ENCODE measurements around the gene DDX43. TPM values are rescaled to one million over a fixed set of nuclear protein-coding genes. Genes with fewer than 3 reads are reported as not detected.

The DDX43 gene
- total and polyA plus RNA-seq, 2 experiments from 2014 or later = 0.07 TPM; not detected in 1

DNA sequence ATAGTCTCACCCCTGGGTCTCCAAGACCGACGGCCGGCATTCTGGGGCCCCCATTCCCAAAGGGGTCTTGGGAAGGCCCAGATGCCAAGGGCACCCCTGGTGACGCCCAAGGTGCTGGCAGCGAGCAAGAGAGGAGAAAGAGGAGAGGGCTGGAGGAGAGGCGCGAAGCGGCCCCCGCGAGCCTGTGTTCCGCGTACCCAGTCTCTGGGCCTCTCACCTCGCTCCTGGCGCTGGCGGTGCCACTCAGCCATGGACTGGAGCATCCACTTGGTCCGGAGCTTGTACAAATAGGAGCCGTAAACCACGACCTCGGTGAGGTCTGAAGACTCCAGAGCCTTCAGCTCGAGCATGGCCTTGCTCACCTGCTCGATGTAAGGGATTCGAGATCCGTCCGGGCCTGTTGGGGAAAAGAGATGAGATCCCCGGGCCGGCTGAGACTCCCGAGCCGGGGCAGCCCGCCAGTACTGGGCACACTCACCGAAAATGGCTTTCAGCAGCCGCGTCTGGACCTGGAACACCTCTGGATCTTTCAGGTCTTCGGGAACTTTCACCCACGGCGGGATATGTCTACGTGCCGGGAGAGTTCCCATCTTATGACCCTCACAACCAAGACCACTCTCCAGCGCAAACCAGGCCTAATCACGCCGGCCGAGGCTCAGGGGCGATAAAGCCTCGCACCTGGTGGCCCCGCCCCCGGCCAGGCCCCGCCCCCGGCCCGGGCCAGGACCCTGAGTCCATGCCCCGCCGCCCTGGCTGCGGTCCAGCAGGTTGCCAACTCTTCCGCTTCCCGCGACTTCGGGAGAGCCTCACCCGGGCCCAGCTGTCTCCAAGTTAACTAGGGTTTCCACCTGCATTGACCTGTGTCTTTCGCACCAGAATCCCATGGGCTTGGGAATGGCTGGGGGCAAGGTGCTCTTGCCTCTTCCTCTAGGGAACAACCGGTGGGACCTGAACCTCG is 40.7 kb upstream of the DDX43 start, which contains the start of gene DPPA5:
Gene DPPA5 (minus strand): TSS at position 641 of the 958 bp plus-strand sequence. CDS start 51 bp downstream, at position 590.
- WGBS (ENCODE audit: low lambda C conversion rate, missing lambda C conversion rate) = 99% methylated on average over 44 of the region's 59 CpGs
- no peak within 1 kb of the TSS for H2AFZ ChIP-seq
- H4K20me1 ChIP-seq (ENCODE audit: insufficient read depth, poor library complexity, severe bottlenecking) = no peaks in the 10 kb centered on the region
- H3K4me2 ChIP-seq = no peak within 1 kb of the TSS
- H3K27me3 ChIP-seq = peaks cover 13% of the 10 kb centered on the region
- no peaks in the 10 kb centered on the region for H3K9me2 ChIP-seq (replicated peaks; ENCODE audit: insufficient read depth)
- no peak for DNase-seq (ENCODE audit: low spot score)
- H3K4me3 ChIP-seq = no peak within 1 kb of the TSS
- TF ChIP-seq CTCF (IDR thresholded peaks at IDR 0.05; ENCODE audit: poor library complexity) (no peak), EZH2 (IDR thresholded peaks at IDR 0.05; ENCODE audit: borderline replicate concordance) (no peak), EZH2phosphoT487 (IDR thresholded peaks at IDR 0.05; ENCODE audit: low read depth, severe bottlenecking, unreplicated experiment) (no peak)
- no peaks in the 10 kb centered on the region for H3K36me3 ChIP-seq (replicated peaks; ENCODE audit: insufficient read depth, low read depth)
- no peaks in the 10 kb centered on the region for H3K79me2 ChIP-seq
- no peak within 1 kb of the TSS for H3K27ac ChIP-seq
- H3K9me3 ChIP-seq (ENCODE audit: low read depth) = no peaks in the 10 kb centered on the region
- H3K4me1 ChIP-seq (ENCODE audit: insufficient read depth) = no peaks in the 10 kb centered on the region

GRCh38 chr6:73362358-73362757 is 32.3 kb upstream of the DDX43 start, which contains the start of gene KHDC3L:
Gene KHDC3L (plus strand): TSS chr6:73362658. CDS start chr6:73362730, 72 bp downstream.
- 97% methylated on average over 23 of the region's 23 CpGs for WGBS (ENCODE audit: low lambda C conversion rate, missing lambda C conversion rate)
- Histone ChIP-seq H3K4me1 (ENCODE audit: insufficient read depth) (no peaks in the 10 kb centered on the region), H3K27ac (no peak within 1 kb of the TSS), H4K20me1 (ENCODE audit: insufficient read depth, poor library complexity, severe bottlenecking) (no peaks in the 10 kb centered on the region), H3K4me2 (no peak within 1 kb of the TSS), H3K9me2 (replicated peaks; ENCODE audit: insufficient read depth) (no peaks in the 10 kb centered on the region), H3K4me3 (no peak within 1 kb of the TSS), H3K36me3 (replicated peaks; ENCODE audit: insufficient read depth, low read depth) (no peaks in the 10 kb centered on the region), H3K79me2 (no peaks in the 10 kb centered on the region), H3K27me3 (no peaks in the 10 kb centered on the region), H2AFZ (no peak within 1 kb of the TSS), H3K9me3 (ENCODE audit: low read depth) (no peaks in the 10 kb centered on the region)
- no peak for TF ChIP-seq EZH2phosphoT487 (IDR thresholded peaks at IDR 0.05; ENCODE audit: low read depth, severe bottlenecking, unreplicated experiment)
- no peak for TF ChIP-seq EZH2 (IDR thresholded peaks at IDR 0.05; ENCODE audit: borderline replicate concordance)
- no peak for TF ChIP-seq CTCF (IDR thresholded peaks at IDR 0.05; ENCODE audit: poor library complexity)
- DNase-seq (ENCODE audit: low spot score) = no peak

- Histone ChIP-seq H3K9me2 (replicated peaks; ENCODE audit: insufficient read depth) (no peaks in the 10 kb centered on the region), H3K4me3 (no peak overlapping the region), H3K4me2 (no peak overlapping the region), H3K79me2 (no peaks in the 10 kb centered on the region), H3K27ac (no peak overlapping the region), H2AFZ (no peak overlapping the region), H4K20me1 (ENCODE audit: insufficient read depth, poor library complexity, severe bottlenecking) (no peaks in the 10 kb centered on the region), H3K27me3 (no peaks in the 10 kb centered on the region), H3K9me3 (ENCODE audit: low read depth) (no peaks in the 10 kb centered on the region), H3K4me1 (ENCODE audit: insufficient read depth) (no peaks in the 10 kb centered on the region), H3K36me3 (replicated peaks; ENCODE audit: insufficient read depth, low read depth) (no peaks in the 10 kb centered on the region)
- TF ChIP-seq EZH2phosphoT487 (IDR thresholded peaks at IDR 0.05; ENCODE audit: low read depth, severe bottlenecking, unreplicated experiment) (no peak), EZH2 (IDR thresholded peaks at IDR 0.05; ENCODE audit: borderline replicate concordance) (no peak), CTCF (IDR thresholded peaks at IDR 0.05; ENCODE audit: poor library complexity) (no peak)
- DNase-seq (ENCODE audit: low spot score) = no peak
- WGBS (ENCODE audit: low lambda C conversion rate, missing lambda C conversion rate) = 94% methylated on average over 31 of the region's 31 CpGs
Measured at GRCh38 chr6:73362869-73363536, 31.6 kb upstream of the DDX43 start.

Measured in hepatocyte (in vitro differentiated cells).